ENCODE results near the gene SAMD14.

SAMD14 gene

DNA sequence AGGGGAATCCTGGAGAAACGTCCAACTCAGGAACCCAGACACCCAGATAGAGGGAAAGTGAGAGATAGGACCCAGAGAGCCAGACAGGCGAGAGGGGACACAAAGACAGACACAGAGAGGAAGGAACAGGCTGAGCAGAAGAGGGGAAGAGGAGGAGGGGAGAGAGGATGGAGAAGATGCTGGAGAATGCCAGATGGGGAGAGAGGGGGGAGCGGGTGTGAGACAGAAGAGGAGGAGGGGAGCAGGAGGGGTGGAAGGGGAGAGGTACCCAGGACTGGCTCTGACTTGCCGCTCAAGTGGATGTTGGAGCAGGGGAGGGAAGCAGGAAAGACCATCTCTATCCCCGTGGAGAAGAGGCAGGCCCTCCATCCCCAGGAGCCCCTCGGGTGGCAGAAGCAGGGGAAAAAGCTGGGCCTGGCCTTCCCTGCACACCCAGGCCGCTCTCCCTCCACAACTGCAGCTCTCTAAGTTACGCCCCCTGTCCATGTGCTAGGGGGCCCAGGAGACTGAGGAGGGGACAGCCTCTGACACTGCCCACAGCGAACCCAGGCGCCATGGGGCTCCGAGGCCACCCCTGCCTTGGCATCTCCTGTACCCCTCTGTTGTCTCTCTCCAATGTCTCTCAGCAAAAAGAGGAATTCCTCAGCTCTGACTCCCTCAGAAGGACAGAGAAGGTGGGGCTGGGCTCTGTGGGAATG, 15.7 kb upstream of the SAMD14 start:
- TF ChIP-seq ZFX (IDR thresholded peaks at IDR 0.05; ENCODE audit: borderline replicate concordance) = no peak
- TF ChIP-seq, protein P1, sequence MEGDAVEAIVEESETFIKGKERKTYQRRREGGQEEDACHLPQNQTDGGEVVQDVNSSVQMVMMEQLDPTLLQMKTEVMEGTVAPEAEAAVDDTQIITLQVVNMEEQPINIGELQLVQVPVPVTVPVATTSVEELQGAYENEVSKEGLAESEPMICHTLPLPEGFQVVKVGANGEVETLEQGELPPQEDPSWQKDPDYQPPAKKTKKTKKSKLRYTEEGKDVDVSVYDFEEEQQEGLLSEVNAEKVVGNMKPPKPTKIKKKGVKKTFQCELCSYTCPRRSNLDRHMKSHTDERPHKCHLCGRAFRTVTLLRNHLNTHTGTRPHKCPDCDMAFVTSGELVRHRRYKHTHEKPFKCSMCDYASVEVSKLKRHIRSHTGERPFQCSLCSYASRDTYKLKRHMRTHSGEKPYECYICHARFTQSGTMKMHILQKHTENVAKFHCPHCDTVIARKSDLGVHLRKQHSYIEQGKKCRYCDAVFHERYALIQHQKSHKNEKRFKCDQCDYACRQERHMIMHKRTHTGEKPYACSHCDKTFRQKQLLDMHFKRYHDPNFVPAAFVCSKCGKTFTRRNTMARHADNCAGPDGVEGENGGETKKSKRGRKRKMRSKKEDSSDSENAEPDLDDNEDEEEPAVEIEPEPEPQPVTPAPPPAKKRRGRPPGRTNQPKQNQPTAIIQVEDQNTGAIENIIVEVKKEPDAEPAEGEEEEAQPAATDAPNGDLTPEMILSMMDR (IDR thresholded peaks at IDR 0.05) = no peak
- no peak overlapping the region for H3K27ac ChIP-seq

DNA sequence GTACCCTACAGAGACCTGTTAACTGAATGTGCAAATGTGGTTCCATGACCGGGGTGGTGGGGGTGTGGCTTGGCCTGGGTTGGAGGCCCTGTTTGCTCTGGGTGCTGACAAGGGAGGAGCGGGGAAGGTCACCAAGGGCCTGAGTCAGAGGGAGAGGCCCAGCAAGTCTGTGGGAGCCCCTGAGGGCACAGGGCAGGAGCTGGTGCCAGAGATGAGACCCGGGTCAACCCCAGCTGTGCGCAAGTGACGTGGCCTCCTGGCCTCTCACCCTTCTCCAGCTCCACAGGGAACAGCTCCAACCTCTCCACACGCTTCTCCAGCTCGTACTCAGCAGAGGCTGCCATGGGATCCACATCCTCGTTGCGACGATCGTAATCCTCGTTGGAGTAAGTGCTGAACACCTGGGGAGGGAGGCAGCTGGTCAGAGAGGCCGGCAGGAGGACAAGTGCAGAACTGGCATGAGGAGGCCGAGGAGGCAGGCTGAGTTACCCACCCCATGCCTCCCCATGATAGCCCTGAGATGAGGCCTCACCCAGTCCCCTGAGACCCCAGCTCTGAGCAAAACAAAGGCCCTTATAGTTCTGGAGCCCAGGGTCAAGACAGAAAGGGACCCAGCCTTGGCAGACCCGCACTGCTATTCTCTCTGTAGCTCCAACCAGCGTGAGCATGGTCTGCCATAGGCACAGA, 15.0 kb upstream of the SAMD14 start:
- no peak overlapping the region for H3K27ac ChIP-seq

DNA sequence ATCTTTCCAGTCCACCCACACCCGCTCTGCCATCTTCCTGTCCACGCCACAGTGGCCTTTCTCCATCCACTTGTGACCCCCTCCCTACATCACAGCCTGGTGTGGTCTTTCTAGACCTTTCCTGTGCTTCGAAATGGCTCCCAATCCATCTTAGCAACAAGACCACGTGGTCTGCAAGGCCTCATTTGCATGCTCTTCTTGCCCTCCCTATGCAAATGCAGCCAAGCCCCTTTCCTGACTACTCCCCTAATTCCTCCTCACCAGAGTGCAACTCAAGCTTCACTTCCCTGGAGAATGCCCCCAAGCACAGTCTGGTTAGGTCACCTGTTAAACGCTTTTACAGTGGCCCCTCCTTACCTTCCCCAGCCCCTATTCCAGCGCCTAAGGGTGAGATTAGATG, 14.4 kb upstream of the SAMD14 start:
- no peak overlapping the region for H3K27ac ChIP-seq
- TF ChIP-seq, protein P1 (IDR thresholded peaks at IDR 0.05) = no peak

More for the DNA sequence above, 15.0 kb upstream of the SAMD14 start:
- TF ChIP-seq, protein P1 (IDR thresholded peaks at IDR 0.05) = no peak
- no peak for TF ChIP-seq ZFX (IDR thresholded peaks at IDR 0.05; ENCODE audit: borderline replicate concordance)

DNA sequence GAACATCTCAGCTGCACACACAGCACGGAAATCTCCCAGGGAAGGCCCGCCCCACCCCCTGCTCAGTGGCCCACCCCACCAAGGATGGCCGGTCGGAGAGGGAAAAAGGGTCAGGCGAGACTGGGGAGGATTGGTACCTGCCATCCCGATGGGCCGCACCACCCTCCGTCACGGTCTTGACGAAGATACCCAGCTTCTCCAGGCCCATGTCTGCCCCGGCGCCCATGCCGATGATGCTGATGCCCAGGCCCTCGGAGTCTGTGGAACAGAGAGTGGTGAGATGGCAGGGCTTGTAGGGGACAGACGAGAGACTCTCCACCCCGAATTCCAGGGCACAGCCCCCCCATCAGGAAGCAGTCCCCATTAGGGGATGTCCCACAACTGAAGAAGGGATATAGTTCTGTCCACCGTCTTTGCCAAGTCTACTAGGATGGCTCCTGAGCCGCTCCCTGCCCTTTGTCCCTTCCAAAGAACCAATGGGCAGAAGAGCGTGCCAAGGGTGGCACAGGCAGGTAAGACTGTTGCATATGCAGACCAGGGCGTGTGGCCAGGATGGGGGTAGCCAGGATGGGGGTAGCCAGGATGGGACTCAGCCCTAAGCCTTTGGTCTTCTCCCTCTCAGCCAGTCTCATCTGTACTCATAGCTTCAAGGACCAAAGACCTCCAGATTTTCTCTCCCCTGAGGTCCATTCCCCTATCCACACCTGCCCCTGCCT, 13.7 kb upstream of the SAMD14 start:
- TF ChIP-seq, protein P1 (IDR thresholded peaks at IDR 0.05) = no peak
- TF ChIP-seq ZFX (IDR thresholded peaks at IDR 0.05; ENCODE audit: borderline replicate concordance) = no peak
- H3K27ac ChIP-seq = no peak overlapping the region

DNA sequence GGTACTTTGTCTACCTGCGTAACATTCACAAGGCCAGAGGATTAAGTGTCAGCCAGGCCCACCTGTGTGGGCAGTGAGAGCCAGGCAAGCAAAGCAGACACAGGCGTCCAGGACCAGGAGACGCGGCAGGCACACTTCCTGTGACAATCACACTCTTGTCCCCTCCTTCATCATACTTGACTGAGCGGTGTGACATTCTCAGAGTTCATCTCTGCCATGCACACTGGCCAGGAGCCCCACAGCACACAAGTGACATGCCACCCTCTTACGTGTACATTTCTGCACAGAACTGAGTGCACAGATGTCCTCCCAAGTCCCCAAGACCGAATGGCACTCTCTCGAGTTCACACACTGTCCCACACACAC, 11.8 kb upstream of the SAMD14 start:
- H3K27ac ChIP-seq = no peak overlapping the region
- TF ChIP-seq ZFX (IDR thresholded peaks at IDR 0.05; ENCODE audit: borderline replicate concordance) = no peak
- TF ChIP-seq, protein P1 (IDR thresholded peaks at IDR 0.05) = no peak

DNA sequence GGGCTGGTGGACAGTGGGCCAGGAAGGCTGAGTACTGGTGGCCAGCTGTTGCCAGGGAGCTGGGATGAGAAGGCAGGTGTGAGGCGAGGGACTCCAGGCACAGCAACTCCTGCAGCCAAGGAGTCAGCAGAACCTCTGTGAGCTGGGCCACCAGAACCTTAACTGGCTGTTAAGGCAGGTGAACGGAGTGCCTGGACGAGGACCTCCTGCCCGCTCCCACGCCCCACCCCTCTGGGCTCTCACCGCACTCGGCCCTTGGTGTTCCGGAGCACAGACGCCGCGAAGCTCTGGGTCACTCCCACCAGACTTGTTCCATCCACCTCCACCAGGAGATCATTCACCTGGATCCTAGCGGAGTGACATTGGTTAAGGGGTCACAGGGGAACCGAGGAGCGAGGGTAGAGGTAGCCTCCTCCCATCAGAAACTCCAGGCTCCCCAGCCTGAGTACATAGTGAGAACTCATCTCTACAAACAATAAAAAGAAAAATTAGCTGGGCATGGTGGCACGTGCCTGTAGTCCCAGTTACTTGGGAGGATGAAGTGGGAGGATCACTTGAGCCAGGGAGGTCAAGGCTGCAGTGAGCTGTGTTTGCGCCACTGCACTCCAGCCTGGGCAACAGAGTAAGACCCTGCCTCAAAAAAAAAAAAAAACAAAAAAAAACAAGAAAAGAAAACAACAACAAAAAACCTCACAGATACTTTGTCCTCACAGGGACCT, 11.2 kb upstream of the SAMD14 start:
- TF ChIP-seq ZFX (IDR thresholded peaks at IDR 0.05; ENCODE audit: borderline replicate concordance) = no peak
- TF ChIP-seq, protein P1 (IDR thresholded peaks at IDR 0.05) = no peak
- H3K27ac ChIP-seq = no peak overlapping the region

All from 22Rv1 (cell line).